Type B pancreatic cell (in vitro differentiated cells): ENCODE data around the gene KCNE2. TPM values are rescaled to one million over a fixed set of nuclear protein-coding genes. Genes with fewer than 3 reads are reported as not detected.

Source experiments
- DNase-seq: peaks from one replicate; pipeline ENCODE4 v3.0.0; 2021; ENCODE audit warnings: mixed read lengths; ENCODE audit not compliant: unreplicated experiment; ENCODE audit errors: extremely low spot score
- H3K27ac Mint-ChIP-seq: 2 replicates; pipeline ENCODE4 v1.8.0; 2021; ENCODE audit warnings: mild to moderate bottlenecking, mixed read lengths
- H3K27me3 Mint-ChIP-seq: 2 replicates; pipeline ENCODE4 v1.8.0; 2021; ENCODE audit warnings: mixed read lengths
- H3K36me3 Mint-ChIP-seq: 2 replicates; pipeline ENCODE4 v1.8.0; 2021; ENCODE audit warnings: mixed read lengths
- H3K4me1 Mint-ChIP-seq: one replicate; pipeline ENCODE4 v1.8.0; 2021; ENCODE audit warnings: mixed read lengths; ENCODE audit not compliant: unreplicated experiment
- H3K4me3 Mint-ChIP-seq: 2 replicates; pipeline ENCODE4 v1.8.0; 2021; ENCODE audit warnings: mild to moderate bottlenecking, mixed read lengths
- H3K9me3 Mint-ChIP-seq: 2 replicates; pipeline ENCODE4 v1.8.0; 2021; ENCODE audit warnings: mixed read lengths
- total RNA-seq: library from RNA; stranded (reverse); gene quantifications from 2 replicates; pipeline ENCODE4 v1.2.1, GENCODE V29; 2021; ENCODE audit warnings: low replicate concordance
- TF ChIP-seq, protein P1 (sequence below): fragments of 200-600 bp; sonication (generic); conservative IDR thresholded peaks from 2 replicates; pipeline ENCODE4 v1.5.0; 2021; ENCODE audit warnings: antibody characterized with exemption, mild to moderate bottlenecking

KCNE2 gene
- total RNA-seq, 1 donor from 2014 or later = 9.4 TPM

DNA sequence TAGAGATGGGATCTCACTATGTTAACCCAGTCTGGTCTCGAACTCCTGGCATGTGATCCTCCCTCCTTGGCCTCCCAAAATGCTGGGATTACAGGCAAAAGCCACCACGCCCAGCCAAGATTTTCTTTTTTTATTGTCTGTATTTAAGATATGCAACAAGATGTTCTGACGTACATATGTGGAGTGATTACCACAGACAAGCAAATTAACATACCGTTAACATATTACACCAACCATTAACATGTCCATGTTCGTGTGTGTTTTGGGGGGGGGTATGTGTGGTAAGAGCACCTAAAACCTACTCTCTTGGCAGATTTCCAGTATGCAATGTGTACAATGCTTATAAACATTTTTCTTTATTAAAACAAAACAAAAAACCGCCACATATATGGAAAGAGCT, 10.6 kb upstream of the KCNE2 start:
- DNase-seq = no peak
- H3K4me3 Mint-ChIP-seq = no peak overlapping the region
- H3K36me3 Mint-ChIP-seq = no peaks in the 10 kb centered on the region
- H3K27me3 Mint-ChIP-seq = peaks cover 5% of the 10 kb centered on the region
- H3K9me3 Mint-ChIP-seq = no peaks in the 10 kb centered on the region
- no peak overlapping the region for H3K27ac Mint-ChIP-seq
- H3K4me1 Mint-ChIP-seq = peaks cover 5% of the 10 kb centered on the region
- TF ChIP-seq, protein P1, sequence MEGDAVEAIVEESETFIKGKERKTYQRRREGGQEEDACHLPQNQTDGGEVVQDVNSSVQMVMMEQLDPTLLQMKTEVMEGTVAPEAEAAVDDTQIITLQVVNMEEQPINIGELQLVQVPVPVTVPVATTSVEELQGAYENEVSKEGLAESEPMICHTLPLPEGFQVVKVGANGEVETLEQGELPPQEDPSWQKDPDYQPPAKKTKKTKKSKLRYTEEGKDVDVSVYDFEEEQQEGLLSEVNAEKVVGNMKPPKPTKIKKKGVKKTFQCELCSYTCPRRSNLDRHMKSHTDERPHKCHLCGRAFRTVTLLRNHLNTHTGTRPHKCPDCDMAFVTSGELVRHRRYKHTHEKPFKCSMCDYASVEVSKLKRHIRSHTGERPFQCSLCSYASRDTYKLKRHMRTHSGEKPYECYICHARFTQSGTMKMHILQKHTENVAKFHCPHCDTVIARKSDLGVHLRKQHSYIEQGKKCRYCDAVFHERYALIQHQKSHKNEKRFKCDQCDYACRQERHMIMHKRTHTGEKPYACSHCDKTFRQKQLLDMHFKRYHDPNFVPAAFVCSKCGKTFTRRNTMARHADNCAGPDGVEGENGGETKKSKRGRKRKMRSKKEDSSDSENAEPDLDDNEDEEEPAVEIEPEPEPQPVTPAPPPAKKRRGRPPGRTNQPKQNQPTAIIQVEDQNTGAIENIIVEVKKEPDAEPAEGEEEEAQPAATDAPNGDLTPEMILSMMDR = no peak

DNA sequence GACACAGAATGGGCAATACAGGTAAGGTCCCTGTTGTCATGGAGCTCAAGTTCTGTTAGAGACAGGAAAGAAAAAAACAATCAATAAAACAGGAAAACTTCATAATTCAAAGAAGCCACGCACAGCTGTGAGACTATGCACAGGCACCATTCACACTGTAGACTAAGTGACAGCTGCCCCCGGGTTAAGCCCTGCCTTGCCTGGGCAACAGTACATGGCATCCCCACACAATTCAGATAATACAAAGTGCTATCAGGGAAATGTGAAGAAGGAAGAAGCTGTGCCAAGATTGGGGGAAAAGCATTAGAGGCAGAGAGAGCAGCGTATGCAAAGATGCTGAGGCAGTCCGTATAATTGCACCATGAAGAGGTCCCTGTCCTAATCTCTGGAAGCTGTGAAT, 9.0 kb upstream of the KCNE2 start:
- Mint-ChIP-seq H3K27ac (no peak overlapping the region), H3K4me3 (no peak overlapping the region), H3K27me3 (peaks cover 8% of the 10 kb centered on the region), H3K9me3 (peaks cover 6% of the 10 kb centered on the region), H3K4me1 (peaks cover 5% of the 10 kb centered on the region), H3K36me3 (no peaks in the 10 kb centered on the region)
- TF ChIP-seq, protein P1 = no peak
- DNase-seq = no peak

DNA sequence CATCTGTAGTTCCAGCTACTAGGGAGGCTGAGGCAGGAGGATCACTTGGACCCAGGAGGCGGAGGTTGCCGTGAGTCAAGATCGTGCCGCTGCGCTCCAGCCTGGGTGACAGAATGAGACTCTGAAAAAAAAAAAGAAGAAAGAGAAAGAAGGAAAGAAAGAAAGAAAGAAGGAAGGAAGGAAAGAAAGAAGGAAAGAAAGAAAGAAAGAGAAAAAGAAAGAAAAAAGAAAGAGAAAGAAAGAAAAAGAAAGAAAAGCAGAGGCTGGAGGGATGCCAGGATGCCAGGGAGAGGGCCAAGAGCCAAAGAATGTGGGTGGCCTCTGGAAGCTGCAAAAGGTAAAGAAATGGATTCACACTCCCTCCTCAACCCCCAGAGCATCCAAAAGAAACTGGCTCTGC, 8.2 kb upstream of the KCNE2 start:
- Mint-ChIP-seq H3K4me3 (no peak overlapping the region), H3K4me1 (peaks cover 5% of the 10 kb centered on the region), H3K27me3 (peaks cover 8% of the 10 kb centered on the region), H3K9me3 (peaks cover 6% of the 10 kb centered on the region), H3K27ac (no peak overlapping the region), H3K36me3 (no peaks in the 10 kb centered on the region)
- TF ChIP-seq, protein P1 = no peak
- no peak for DNase-seq

DNA sequence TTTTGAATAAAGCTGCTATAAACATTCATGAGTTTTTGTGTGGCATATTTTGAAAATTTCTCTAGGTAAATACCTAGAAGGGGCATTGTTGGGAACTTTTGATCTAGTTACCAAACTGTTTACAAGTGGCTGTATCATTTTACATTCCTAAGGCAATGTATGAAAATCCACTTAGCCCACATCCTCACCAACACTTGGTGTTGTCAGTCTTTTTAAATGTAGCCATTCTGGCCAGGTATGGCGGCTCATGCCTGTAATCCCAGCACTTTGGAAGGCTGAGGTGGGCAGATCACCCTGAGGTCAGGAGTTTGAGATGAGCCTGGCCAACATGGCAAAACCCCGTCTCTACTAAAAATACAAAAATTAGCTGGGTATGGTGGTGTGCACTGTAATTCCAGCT, 5.9 kb upstream of the KCNE2 start:
- Mint-ChIP-seq H3K4me3 (no peak overlapping the region), H3K36me3 (no peaks in the 10 kb centered on the region), H3K27ac (no peak overlapping the region), H3K4me1 (peaks cover 12% of the 10 kb centered on the region), H3K27me3 (peaks cover 12% of the 10 kb centered on the region), H3K9me3 (peaks cover 6% of the 10 kb centered on the region)
- DNase-seq = no peak
- TF ChIP-seq, protein P1 = no peak

DNA sequence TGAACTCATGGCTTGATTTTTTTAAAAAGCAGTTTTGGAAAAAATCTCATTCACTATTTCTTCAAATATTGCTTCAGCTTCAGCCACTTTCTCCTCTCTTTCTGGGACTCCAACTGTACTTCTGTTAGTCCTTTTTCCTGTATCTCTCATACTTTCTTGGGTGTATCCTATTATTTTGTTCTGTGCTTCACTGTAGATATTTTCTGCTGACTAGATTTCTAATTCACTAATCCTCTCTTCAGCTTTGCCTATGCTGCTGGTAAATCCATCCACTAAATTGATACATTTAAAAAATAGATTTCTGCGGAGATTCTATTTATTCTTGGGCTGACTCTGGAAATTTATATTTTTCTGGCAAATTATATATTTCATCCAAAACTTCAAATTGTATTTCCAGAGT, 4.9 kb upstream of the KCNE2 start:
- H3K27me3 Mint-ChIP-seq = peaks cover 12% of the 10 kb centered on the region
- H3K27ac Mint-ChIP-seq = no peak overlapping the region
- H3K9me3 Mint-ChIP-seq = peaks cover 6% of the 10 kb centered on the region
- TF ChIP-seq, protein P1 = no peak
- no peaks in the 10 kb centered on the region for H3K36me3 Mint-ChIP-seq
- no peak overlapping the region for H3K4me3 Mint-ChIP-seq
- DNase-seq = no peak
- peaks cover 9% of the 10 kb centered on the region for H3K4me1 Mint-ChIP-seq
